Gastrocnemius medialis (tissue), 4 donors: Measurements from ENCODE around the gene MNAT1. TPM values are rescaled to one million over a fixed set of nuclear protein-coding genes. Genes with fewer than 3 reads are reported as not detected.

Experiments used
- ATAC-seq, 2 donors: fragments of 150-250 bp; one replicate each; pipeline ENCODE4 v1.9.1; 2016
- DNase-seq, 2 donors: peaks; one replicate each; pipeline ENCODE4 v3.0.0-alpha.2; 2019
- H3K27ac ChIP-seq, 4 donors: fragments of 200-600 bp; sonication (generic); 1 replicate in 1 of 4; 2 replicates in 3 of 4; pipeline ENCODE4 v1.5.1; 2016 to 2018; ENCODE audit warnings: mild to moderate bottlenecking in 2 of 4, moderate library complexity in 1 of 4
- H3K27me3 ChIP-seq, 3 donors: fragments of 200-600 bp; sonication (generic) in 2 of 3; 1 replicate in 1 of 3; 2 replicates in 2 of 3; pipeline versions ENCODE4 v1.5.1 to v1.6.0; 2016 to 2019; ENCODE audit warnings: mild to moderate bottlenecking in 1 of 3, moderate library complexity in 1 of 3
- H3K36me3 ChIP-seq, 2 donors: fragments of 200-600 bp; sonication (generic) in 1 of 2; one replicate each; pipeline ENCODE4 v1.5.1; 2017 to 2018
- H3K4me1 ChIP-seq, 2 donors: fragments of 200-600 bp; sonication (generic) in 1 of 2; one replicate each; pipeline ENCODE4 v1.5.1; 2016 to 2017; ENCODE audit warnings: mild to moderate bottlenecking in 2 of 2
- H3K4me3 ChIP-seq, 4 donors: fragments of 200-600 bp; sonication (generic) in 3 of 4; 1 replicate in 1 of 4; 2 replicates in 3 of 4; pipeline ENCODE4 v1.5.1; 2016 to 2019; ENCODE audit warnings: mild to moderate bottlenecking in 2 of 4
- H3K9me3 ChIP-seq, 3 donors: fragments of 200-600 bp; sonication (generic) in 2 of 3; 1 replicate in 1 of 3; 2 replicates in 2 of 3; pipeline ENCODE4 v1.5.1; 2016 to 2019
- CTCF ChIP-seq, 5 experiments: fragments of 450-650 bp in 3 of 5; fragments of 200-600 bp in 2 of 5; sonication (generic) in 2 of 5; IDR thresholded peaks in 4 of 5; conservative IDR thresholded peaks in 1 of 5; 1 replicate in 4 of 5; 2 replicates in 1 of 5; pipeline ENCODE4 v1.5.1; 2016 to 2019; ENCODE audit warnings: antibody characterized with exemption in 5 of 5, mild to moderate bottlenecking in 3 of 5, moderate library complexity in 3 of 5
- POLR2A ChIP-seq, 2 donors: fragments of 450-650 bp; IDR thresholded peaks; one replicate each; pipeline ENCODE4 v1.6.1; 2017; ENCODE audit warnings: antibody characterized with exemption in 2 of 2, mild to moderate bottlenecking in 2 of 2, moderate library complexity in 2 of 2
- in situ Hi-C, 4 donors: fragments of 200-750 bp; cut with MboI; loops; one replicate each; pipeline versions ENCODE4 v1.15.0 to v1.8.0; 2017; ENCODE audit warnings: low sequenced_read_pairs in 4 of 4
- intact Hi-C: fragments of 100-400 bp; cut with DNase I; formaldehyde crosslinking; loops from one replicate; pipeline ENCODE4 v1.15.1; 2023; ENCODE audit warnings: low total_unique reads
- total RNA-seq, 4 donors: library from RNA; depleted of rRNA; stranded (reverse); fragments of >200 nt; gene quantifications; one replicate each; pipeline versions ENCODE4 v1.1.0 to v1.2.3, GENCODE V29; 2016

Gene MNAT1
- total RNA-seq, 4 donors from 2014 or later: 50.1 to 69.2 (median 62.0) TPM

- TF ChIP-seq POLR2A (IDR thresholded peaks at IDR 0.05) (no peak), CTCF (IDR thresholded peaks at IDR 0.05 in 4 of 5, conservative IDR thresholded peaks at IDR 0.05 in 1 of 5) (no peak)
- Histone ChIP-seq H3K4me3 (no peak overlapping the region), H3K4me1 (peaks cover 15 to 25% of the 10 kb centered on the region in 2 donors), H3K9me3 (no peaks in the 10 kb centered on the region), H3K36me3 (no peaks in the 10 kb centered on the region), H3K27me3 (no peaks in the 10 kb centered on the region), H3K27ac (peak overlapping the region in 3 of 4 donors; percentile 31 to 57 (median 42))
- ATAC-seq (peak in 1 of 2 donors; percentile 54), DNase-seq (no peak)
- intact Hi-C loops (no loop called here), in situ Hi-C loops (no loop called here)
These were observed 233.5 kb downstream of the MNAT1 start for GRCh38 chr14:60968099-60968498.

GRCh38 chr14:60968671-60969070 lies 234.1 kb downstream of the MNAT1 start:
- Histone ChIP-seq H3K36me3 (no peaks in the 10 kb centered on the region), H3K9me3 (no peaks in the 10 kb centered on the region), H3K27ac (peak overlapping the region in 3 of 4 donors; percentile 16 to 46 (median 31)), H3K4me1 (peaks cover 15 to 25% of the 10 kb centered on the region in 2 donors), H3K4me3 (no peak overlapping the region), H3K27me3 (no peaks in the 10 kb centered on the region)
- ATAC-seq (no peak), DNase-seq (no peak)
- TF ChIP-seq CTCF (IDR thresholded peaks at IDR 0.05 in 4 of 5, conservative IDR thresholded peaks at IDR 0.05 in 1 of 5): no peak
- no peak for TF ChIP-seq POLR2A (IDR thresholded peaks at IDR 0.05)
- in situ Hi-C loops: no loop called here
- intact Hi-C loops: no loop called here

- no peak overlapping the region for H3K4me3 ChIP-seq
- in situ Hi-C loops: loop anchor here in 1 of 4 donors (10.0 kb wide), 1 partner anchor 245 kb away; the partner anchor contains the start of gene SIX4
- no peaks in the 10 kb centered on the region for H3K9me3 ChIP-seq
- no peaks in the 10 kb centered on the region for H3K27me3 ChIP-seq
- no peak for ATAC-seq
- peaks cover 29% of the 10 kb centered on the region in 2 donors for H3K4me1 ChIP-seq
- no peak for DNase-seq
- intact Hi-C loops: no loop called here
- no peak for TF ChIP-seq CTCF (IDR thresholded peaks at IDR 0.05 in 4 of 5, conservative IDR thresholded peaks at IDR 0.05 in 1 of 5)
- TF ChIP-seq POLR2A (IDR thresholded peaks at IDR 0.05): no peak
- no peaks in the 10 kb centered on the region for H3K36me3 ChIP-seq
- H3K27ac ChIP-seq: peak overlapping the region in 1 of 4 donors; percentile 21
These were observed 235.6 kb downstream of the MNAT1 start for GRCh38 chr14:60970146-60970545.

DNA sequence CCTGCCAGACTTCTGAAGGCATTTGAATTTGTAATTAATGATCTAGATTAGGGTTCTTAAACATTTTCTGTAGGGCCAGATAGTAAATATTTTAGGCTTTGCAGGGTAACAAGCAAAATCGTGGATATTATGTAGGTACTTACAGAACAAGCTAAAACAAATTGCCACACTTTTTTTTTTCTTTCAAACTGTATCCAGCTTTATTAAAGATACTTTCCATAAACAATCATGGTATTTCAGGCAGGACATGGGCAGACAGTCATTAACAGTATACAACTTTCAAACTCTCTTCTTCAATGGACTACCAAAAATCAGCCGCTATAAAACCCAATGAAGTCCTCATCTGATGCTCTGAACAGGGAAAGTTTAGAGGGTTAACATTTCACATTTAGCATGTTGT lies 236.7 kb downstream of the MNAT1 start:
- Histone ChIP-seq H3K27me3 (no peaks in the 10 kb centered on the region), H3K36me3 (no peaks in the 10 kb centered on the region), H3K4me1 (peaks cover 23 to 37% of the 10 kb centered on the region in 2 donors), H3K27ac (no peak overlapping the region), H3K9me3 (no peaks in the 10 kb centered on the region), H3K4me3 (no peak overlapping the region)
- no peak for DNase-seq
- in situ Hi-C loops (loop anchor here in 1 of 4 donors (10.0 kb wide), 1 partner anchor 246 kb away; the partner anchor contains the start of gene SIX4), intact Hi-C loops (no loop called here)
- no peak for ATAC-seq
- TF ChIP-seq POLR2A (IDR thresholded peaks at IDR 0.05): no peak
- no peak for TF ChIP-seq CTCF (IDR thresholded peaks at IDR 0.05 in 4 of 5, conservative IDR thresholded peaks at IDR 0.05 in 1 of 5)

DNA sequence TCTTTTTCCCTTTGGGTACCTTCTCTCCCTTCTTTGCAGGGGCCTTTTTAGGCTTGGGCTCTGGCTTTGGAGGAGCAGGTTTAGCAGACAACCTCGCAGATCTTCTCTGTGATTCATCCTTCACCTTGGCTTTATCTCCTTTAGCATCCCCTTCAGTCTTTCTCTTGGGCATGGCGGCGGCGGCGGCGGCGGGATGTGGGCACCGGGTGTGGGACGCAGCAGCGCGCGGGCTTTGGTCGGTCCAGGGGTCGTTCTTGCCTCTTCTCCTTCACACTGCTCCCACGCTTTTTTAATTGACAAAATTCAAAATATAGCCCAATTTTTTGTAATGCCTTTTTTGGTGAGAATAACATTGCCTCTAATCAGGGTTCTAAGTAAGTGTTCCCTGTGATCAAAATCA lies 237.7 kb downstream of the MNAT1 start:
- DNase-seq (no peak), ATAC-seq (no peak)
- Histone ChIP-seq H3K27me3 (no peaks in the 10 kb centered on the region), H3K4me3 (no peak overlapping the region), H3K4me1 (peaks cover 25 to 32% of the 10 kb centered on the region in 2 donors), H3K9me3 (no peaks in the 10 kb centered on the region), H3K36me3 (no peaks in the 10 kb centered on the region), H3K27ac (no peak overlapping the region)
- in situ Hi-C loops (loop anchor here in 1 of 4 donors (10.0 kb wide), 1 partner anchor 247 kb away; the partner anchor contains the start of gene SIX4), intact Hi-C loops (no loop called here)
- TF ChIP-seq POLR2A (IDR thresholded peaks at IDR 0.05): no peak
